ENCODE measurements around the gene AP2M1. TPM values are rescaled to one million over a fixed set of nuclear protein-coding genes. Genes with fewer than 3 reads are reported as not detected.

AP2M1 gene
- total and polyA plus RNA-seq, 8 donors, result 296 to 405 (median 344) TPM

- Histone ChIP-seq H3K4me3 (no peak overlapping the region), H3K9me3 (no peaks in the 10 kb centered on the region), H3K27ac (no peak overlapping the region), H3K27me3 (no peaks in the 10 kb centered on the region), H3K4me1 (peaks cover 9 to 29% of the 10 kb centered on the region in 2 donors), H3K36me3 (peaks cover 0 to 7% of the 10 kb centered on the region in 2 donors)
- TF ChIP-seq CTCF (IDR thresholded peaks at IDR 0.05), result no peak
- intact Hi-C loops (cut with DNase I), result no loop called here
- ATAC-seq (no peak), DNase-seq (no peak)
Observed at GRCh38 chr3:184132945-184133344, 41.7 kb upstream of the AP2M1 start.

- no peak for TF ChIP-seq CTCF (IDR thresholded peaks at IDR 0.05)
- DNase-seq (peak; percentile 65 to 95 (median 85)), ATAC-seq (peak; percentile 81)
- peaks cover 0 to 18% of the 10 kb centered on the region in 2 donors for H3K36me3 ChIP-seq
- peak overlapping the region; percentile 79 to 88 for H3K27ac ChIP-seq
- H3K4me1 ChIP-seq, result peaks cover 9 to 29% of the 10 kb centered on the region in 2 donors
- H3K9me3 ChIP-seq, result no peaks in the 10 kb centered on the region
- intact Hi-C loops (cut with DNase I), result no loop called here
- no peaks in the 10 kb centered on the region for H3K27me3 ChIP-seq
- H3K4me3 ChIP-seq, result peak overlapping the region; percentile 74 to 92
Observed at GRCh38 chr3:184133840-184134745, 40.6 kb upstream of the AP2M1 start.

- Histone ChIP-seq H3K27ac (peak overlapping the region; percentile 79 to 88), H3K4me3 (peak overlapping the region; percentile 74 to 92), H3K27me3 (no peaks in the 10 kb centered on the region), H3K9me3 (no peaks in the 10 kb centered on the region), H3K4me1 (peaks cover 9 to 29% of the 10 kb centered on the region in 2 donors), H3K36me3 (peaks cover 0 to 25% of the 10 kb centered on the region in 2 donors)
- intact Hi-C loops (cut with DNase I), result no loop called here
- ATAC-seq, result peak; percentile 38
- TF ChIP-seq CTCF (IDR thresholded peaks at IDR 0.05), result no peak
- no peak for DNase-seq
Observed at GRCh38 chr3:184134746-184135148, 39.9 kb upstream of the AP2M1 start.

GRCh38 chr3:184135149-184135910, 39.3 kb upstream of the AP2M1 start, which contains the start of gene EIF2B5:
TSS of gene EIF2B5 (plus strand) at chr3:184135358. CDS start at chr3:184135386, 28 bp downstream.
- Histone ChIP-seq H3K9me3 (no peaks in the 10 kb centered on the region), H3K4me3 (peak within 1 kb of the TSS; percentile 74 to 92), H3K4me1 (peaks cover 9 to 29% of the 10 kb centered on the region in 2 donors), H3K36me3 (peaks cover 0 to 30% of the 10 kb centered on the region in 2 donors), H3K27me3 (no peaks in the 10 kb centered on the region), H3K27ac (peak within 1 kb of the TSS; percentile 79 to 88)
- ATAC-seq (peak; percentile 92), DNase-seq (peak; percentile 89 to 95 (median 92))
- intact Hi-C loops (cut with DNase I), result no loop called here
- TF ChIP-seq CTCF (IDR thresholded peaks at IDR 0.05), result peak in 1 of 2 donors; percentile 34

- no peak for ATAC-seq
Observed at GRCh38 chr3:184135911-184136260, 38.8 kb upstream of the AP2M1 start.

More at GRCh38 chr3:184135911-184136260, 38.8 kb upstream of the AP2M1 start:
- intact Hi-C loops (cut with DNase I), result no loop called here
- TF ChIP-seq CTCF (IDR thresholded peaks at IDR 0.05), result no peak
- DNase-seq, result no peak
- Histone ChIP-seq H3K9me3 (no peaks in the 10 kb centered on the region), H3K4me3 (peak overlapping the region; percentile 74 to 92), H3K27ac (peak overlapping the region; percentile 79 to 88), H3K27me3 (no peaks in the 10 kb centered on the region), H3K4me1 (peaks cover 9 to 29% of the 10 kb centered on the region in 2 donors), H3K36me3 (peaks cover 0 to 36% of the 10 kb centered on the region in 2 donors)
